Skeletal muscle tissue (tissue), 4 donors: ENCODE measurements around the gene HIP1R. TPM values are rescaled to one million over a fixed set of nuclear protein-coding genes. Genes with fewer than 3 reads are reported as not detected.
A peak's percentile ranks its signal among the peaks of the same experiment; 100 is the strongest.

Experiments
- H3K27ac ChIP-seq: one replicate; pipeline ENCODE4 v1.7.0; 2013; ENCODE audit warnings: mild to moderate bottlenecking, low read depth, low read length, inconsistent platforms
- H3K27me3 ChIP-seq, 3 donors: one replicate each; pipeline ENCODE4 v1.7.0; 2013; ENCODE audit warnings: low read length in 3 of 3; ENCODE audit not compliant: control insufficient read depth in 3 of 3, insufficient read depth in 3 of 3
- H3K36me3 ChIP-seq, 3 donors: one replicate each; pipeline ENCODE4 v1.7.0; 2013; ENCODE audit warnings: low read length in 3 of 3; ENCODE audit not compliant: control insufficient read depth in 3 of 3, insufficient read depth in 3 of 3
- H3K4me1 ChIP-seq, 3 donors: one replicate each; pipeline ENCODE4 v1.7.0; 2013; ENCODE audit warnings: low read length in 3 of 3, mild to moderate bottlenecking in 3 of 3; ENCODE audit not compliant: control insufficient read depth in 3 of 3, insufficient read depth in 3 of 3
- H3K4me3 ChIP-seq, 3 donors: one replicate each; pipeline ENCODE4 v1.7.0; 2013; ENCODE audit warnings: low read length in 3 of 3
- H3K9ac ChIP-seq, 3 donors: one replicate each; pipeline ENCODE4 v1.7.0; 2013; ENCODE audit warnings: low read length in 3 of 3, mild to moderate bottlenecking in 3 of 3, moderate library complexity in 2 of 3, low read depth in 1 of 3
- H3K9me3 ChIP-seq, 3 donors: one replicate each; pipeline ENCODE4 v1.7.0; 2013; ENCODE audit warnings: low read length in 3 of 3; ENCODE audit not compliant: control insufficient read depth in 3 of 3
- total RNA-seq: library from RNA; depleted of rRNA; stranded (reverse); fragments of >200 nt; gene quantifications from one replicate; pipeline ENCODE4 v1.2.3, GENCODE V29; 2014
- donor health status: Osteomylitis.

Gene HIP1R
- total RNA-seq, 1 donor from 2014 or later = 6.3 TPM

DNA sequence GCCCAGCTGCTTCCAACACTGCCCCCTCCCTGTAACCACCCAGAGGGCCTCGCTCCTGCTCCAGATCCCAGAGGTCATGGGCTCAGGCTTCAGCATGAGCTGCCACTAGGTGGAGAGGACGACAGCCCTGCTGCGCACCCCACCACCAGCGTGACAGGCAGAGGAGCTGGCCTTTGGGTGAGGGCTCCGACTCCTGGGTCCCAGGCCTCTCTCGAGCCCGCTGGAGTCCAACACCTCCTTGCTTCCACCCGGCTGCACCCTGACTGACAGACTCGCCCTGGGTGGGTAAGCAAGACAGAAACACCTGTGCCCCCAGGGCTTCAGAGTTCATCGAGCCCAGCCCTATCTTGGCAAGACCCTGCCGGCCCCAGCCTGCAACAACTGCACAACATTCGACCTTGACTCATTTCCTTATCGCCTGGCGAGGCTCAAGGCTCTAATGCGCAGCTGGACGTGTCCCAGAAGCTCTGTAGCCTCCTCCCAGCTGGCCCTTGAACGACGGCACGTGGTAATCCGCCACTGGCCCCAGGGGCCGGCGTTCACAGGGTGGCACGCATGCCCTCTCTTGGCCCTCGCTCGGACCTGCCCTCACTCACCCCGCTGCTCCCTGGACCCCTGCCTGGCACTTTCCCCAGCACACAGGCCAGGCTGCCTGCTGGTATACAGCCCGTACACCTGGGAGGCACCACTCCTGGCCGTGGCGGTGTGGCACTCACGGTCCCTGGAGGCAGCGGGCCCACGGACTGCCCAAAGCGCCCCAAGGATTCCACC lies 32.6 kb downstream of the HIP1R start:
- Histone ChIP-seq H3K36me3 (peaks cover 20 to 32% (median 24%) of the 10 kb centered on the region in 3 donors), H3K4me3 (no peak overlapping the region), H3K9me3 (no peaks in the 10 kb centered on the region), H3K4me1 (peaks cover 57 to 61% (median 61%) of the 10 kb centered on the region in 3 donors), H3K27ac (peak overlapping the region; percentile 56), H3K27me3 (no peaks in the 10 kb centered on the region), H3K9ac (peak overlapping the region; percentile 21 to 41 (median 32))

DNA sequence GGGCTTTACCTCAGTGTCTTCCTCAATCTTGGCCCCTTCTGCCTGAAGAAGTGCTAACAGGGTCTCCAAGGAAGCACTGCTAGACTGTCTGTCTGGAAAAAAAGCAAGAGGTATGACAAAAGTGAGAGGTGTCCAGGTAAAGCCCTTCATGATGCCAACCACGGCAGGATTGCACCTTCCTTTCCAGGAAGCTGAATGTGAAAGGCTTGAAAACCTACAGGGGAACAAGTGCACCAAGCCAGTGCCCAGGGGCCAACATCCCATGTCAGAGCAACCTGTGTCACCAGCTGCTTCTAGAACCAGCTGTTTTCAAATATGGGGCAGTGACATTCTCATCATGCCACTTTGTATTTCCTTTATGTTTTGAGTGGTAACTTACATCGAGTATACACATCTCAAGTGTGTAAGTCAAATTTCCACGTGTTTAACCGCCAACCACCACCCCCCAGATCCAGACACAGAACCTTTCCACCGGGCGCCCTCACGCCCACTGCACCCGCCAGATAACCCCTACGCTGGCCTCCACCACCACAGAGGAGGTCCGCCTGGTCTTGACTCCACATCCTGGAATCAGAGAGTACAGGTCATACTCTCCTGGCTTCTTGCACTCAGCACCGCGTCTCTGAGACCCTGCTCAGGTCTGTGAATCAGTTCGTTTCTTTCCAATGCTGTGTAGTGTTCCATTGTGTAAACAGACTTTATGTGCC lies 33.4 kb downstream of the HIP1R start:
- Histone ChIP-seq H3K36me3 (peaks cover 20 to 32% (median 24%) of the 10 kb centered on the region in 3 donors), H3K4me1 (peaks cover 58 to 61% (median 61%) of the 10 kb centered on the region in 3 donors), H3K9ac (peak overlapping the region in 2 of 3 donors; percentile 32 to 41)

DNA sequence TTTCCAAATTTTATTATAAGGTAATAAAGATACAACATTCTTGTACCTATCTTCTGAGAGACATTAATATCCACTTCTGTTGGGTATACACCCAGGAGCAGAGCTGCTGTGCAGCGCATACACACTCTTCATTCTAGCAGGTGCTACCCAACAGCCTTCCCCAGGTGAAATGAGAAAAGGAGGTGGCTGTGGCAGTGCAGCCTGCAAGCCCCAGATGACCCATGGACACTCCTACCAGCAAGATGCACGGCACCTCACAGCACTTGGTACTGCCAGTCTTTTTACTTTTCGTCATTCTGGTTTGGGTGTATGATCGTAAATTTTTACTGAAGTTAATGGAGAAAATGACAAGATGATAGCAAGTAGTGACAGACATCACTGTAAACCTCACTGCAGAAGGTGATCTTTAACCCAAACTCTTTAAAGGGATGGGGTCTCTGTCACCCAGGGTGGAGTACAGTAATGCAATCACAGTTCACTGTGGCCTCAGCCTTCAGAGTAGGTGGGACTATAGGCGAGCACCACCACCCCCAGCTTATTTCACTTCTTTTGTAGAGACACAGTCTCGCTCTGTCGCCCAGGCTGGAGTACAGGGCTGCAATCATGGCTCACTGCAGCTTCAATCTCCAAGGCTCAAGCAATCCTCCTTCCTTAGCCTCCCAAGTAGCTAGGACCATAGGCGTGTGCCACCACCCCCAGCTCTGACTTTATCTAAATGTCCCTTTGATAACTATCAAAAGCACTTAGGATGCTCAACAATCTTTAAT lies 34.1 kb downstream of the HIP1R start:
- peaks cover 61 to 64% (median 63%) of the 10 kb centered on the region in 3 donors for H3K4me1 ChIP-seq

More for the DNA sequence above, 33.4 kb downstream of the HIP1R start:
- Histone ChIP-seq H3K9me3 (no peaks in the 10 kb centered on the region), H3K4me3 (no peak overlapping the region), H3K27ac (peak overlapping the region; percentile 56), H3K27me3 (no peaks in the 10 kb centered on the region)

GRCh38 chr12:122870163-122870842 lies 35.0 kb downstream of the HIP1R start:
- Histone ChIP-seq H3K9ac (peak overlapping the region in 1 of 3 donors; percentile 8), H3K4me1 (peaks cover 63 to 67% (median 64%) of the 10 kb centered on the region in 3 donors), H3K27me3 (no peaks in the 10 kb centered on the region), H3K36me3 (peaks cover 20 to 29% (median 24%) of the 10 kb centered on the region in 3 donors), H3K27ac (peak overlapping the region; percentile 83), H3K4me3 (no peak overlapping the region), H3K9me3 (no peaks in the 10 kb centered on the region)

More for the DNA sequence above, 34.1 kb downstream of the HIP1R start:
- Histone ChIP-seq H3K27me3 (no peaks in the 10 kb centered on the region), H3K27ac (no peak overlapping the region), H3K36me3 (peaks cover 20 to 29% (median 24%) of the 10 kb centered on the region in 3 donors), H3K9ac (no peak overlapping the region), H3K4me3 (peak overlapping the region in 1 of 3 donors; percentile 6), H3K9me3 (no peaks in the 10 kb centered on the region)

GRCh38 chr12:122870867-122871664 lies 35.8 kb downstream of the HIP1R start:
- no peaks in the 10 kb centered on the region for H3K27me3 ChIP-seq
- H3K9me3 ChIP-seq = no peaks in the 10 kb centered on the region
- peaks cover 66 to 70% (median 68%) of the 10 kb centered on the region in 3 donors for H3K4me1 ChIP-seq
- H3K36me3 ChIP-seq = peaks cover 20 to 29% (median 24%) of the 10 kb centered on the region in 3 donors
- peak overlapping the region; percentile 83 for H3K27ac ChIP-seq
- peak overlapping the region; percentile 37 to 58 (median 44) for H3K4me3 ChIP-seq
- peak overlapping the region; percentile 58 to 76 (median 69) for H3K9ac ChIP-seq

DNA sequence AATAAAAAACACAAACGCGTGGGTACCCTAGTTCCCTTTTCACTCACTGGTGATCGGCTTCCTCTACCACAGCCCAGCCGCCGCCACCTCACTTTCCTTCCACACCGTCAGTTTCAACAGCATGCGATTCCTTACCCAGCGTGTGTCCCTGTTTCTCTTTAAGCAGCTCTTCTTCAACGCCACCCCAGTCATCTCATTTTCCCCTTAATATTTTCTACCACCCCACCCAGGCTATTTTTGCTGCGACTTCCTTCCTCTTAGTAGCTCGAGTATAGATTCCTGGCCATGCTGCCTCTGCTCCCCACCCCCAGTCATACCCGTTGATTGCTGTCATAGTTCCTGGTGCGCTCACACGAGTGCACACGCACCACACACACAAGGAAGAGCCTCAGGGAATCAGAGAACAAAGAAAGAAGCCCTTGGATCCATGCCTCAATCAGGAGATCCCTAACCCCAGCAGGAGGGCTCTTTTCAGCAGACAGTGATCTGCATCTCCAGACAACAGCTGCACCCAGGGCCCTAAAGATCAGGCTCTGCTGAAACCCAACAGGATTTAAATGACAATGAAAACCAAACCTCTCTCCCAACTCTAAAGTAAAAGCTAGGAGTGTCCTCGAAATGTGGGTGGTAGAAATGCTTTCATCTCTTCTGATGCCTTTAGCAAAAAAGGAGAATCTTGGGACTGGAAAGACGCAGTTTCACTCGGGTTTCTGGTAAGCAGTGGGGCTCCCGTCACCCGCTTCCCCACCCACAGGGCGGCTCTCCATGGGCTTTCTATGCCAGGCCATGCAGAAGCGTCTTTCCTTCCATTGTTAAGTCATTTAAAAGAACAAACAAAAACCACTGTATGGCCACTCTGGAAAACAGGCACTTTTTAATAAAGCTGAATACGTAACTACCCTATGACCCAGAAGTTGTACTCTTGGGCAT lies 36.9 kb downstream of the HIP1R start:
- Histone ChIP-seq H3K9me3 (no peaks in the 10 kb centered on the region), H3K27me3 (no peaks in the 10 kb centered on the region), H3K27ac (peak overlapping the region; percentile 83), H3K4me3 (peak overlapping the region; percentile 37 to 58 (median 44)), H3K4me1 (peaks cover 64 to 74% (median 69%) of the 10 kb centered on the region in 3 donors), H3K9ac (peak overlapping the region; percentile 58 to 76 (median 69)), H3K36me3 (peaks cover 20 to 24% (median 23%) of the 10 kb centered on the region in 3 donors)

GRCh38 chr12:122872815-122873361 lies 37.6 kb downstream of the HIP1R start:
- Histone ChIP-seq H3K9ac (peak overlapping the region in 2 of 3 donors; percentile 50 to 51), H3K36me3 (peaks cover 19 to 21% (median 20%) of the 10 kb centered on the region in 3 donors), H3K4me3 (peak overlapping the region in 1 of 3 donors; percentile 13), H3K9me3 (no peaks in the 10 kb centered on the region), H3K4me1 (peaks cover 68 to 76% (median 69%) of the 10 kb centered on the region in 3 donors), H3K27ac (peak overlapping the region; percentile 83), H3K27me3 (no peaks in the 10 kb centered on the region)

DNA sequence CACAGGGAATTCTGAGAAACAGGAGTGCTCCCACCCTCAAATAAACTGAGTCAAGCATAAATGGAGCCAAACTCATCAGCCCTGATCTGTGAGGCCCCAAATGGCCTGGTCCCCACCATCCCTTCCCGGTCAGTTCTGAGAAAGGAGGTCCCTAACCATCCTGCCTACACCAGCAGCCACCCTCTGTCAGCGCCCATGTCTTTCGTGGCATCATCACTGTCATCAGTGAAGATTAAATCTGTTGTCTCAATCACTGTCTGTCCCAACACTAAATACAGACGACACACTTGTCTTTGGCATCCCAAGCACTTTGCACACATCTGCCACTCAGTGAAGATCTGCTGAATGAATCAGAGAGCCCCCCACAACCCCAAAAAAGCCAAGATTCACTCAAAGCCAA lies 38.3 kb downstream of the HIP1R start:
- Histone ChIP-seq H3K9ac (peak overlapping the region in 2 of 3 donors; percentile 50 to 51), H3K4me1 (peaks cover 61 to 70% (median 68%) of the 10 kb centered on the region in 3 donors), H3K27me3 (no peaks in the 10 kb centered on the region), H3K36me3 (peaks cover 14 to 15% (median 15%) of the 10 kb centered on the region in 3 donors), H3K9me3 (no peaks in the 10 kb centered on the region), H3K4me3 (no peak overlapping the region), H3K27ac (peak overlapping the region; percentile 83)
